Chondrocyte (in vitro differentiated cells): ENCODE data around the gene CFAP45. TPM values are rescaled to one million over a fixed set of nuclear protein-coding genes. Genes with fewer than 3 reads are reported as not detected.
A peak's percentile ranks its signal among the peaks of the same experiment; 100 is the strongest.

ENCODE experiments used
- DNase-seq: peaks from one replicate; pipeline ENCODE4 v3.0.0; 2021; ENCODE audit warnings: mixed read lengths, low spot score
- H3K27ac Mint-ChIP-seq: one replicate; pipeline ENCODE4 v1.8.0; 2021; ENCODE audit warnings: mild to moderate bottlenecking, moderate library complexity, mixed read lengths; ENCODE audit not compliant: unreplicated experiment
- H3K27me3 Mint-ChIP-seq: 2 replicates; pipeline ENCODE4 v1.8.0; 2021; ENCODE audit warnings: low read depth, mixed read lengths
- H3K36me3 Mint-ChIP-seq: 2 replicates; pipeline ENCODE4 v1.8.0; 2021; ENCODE audit warnings: low read depth, mixed read lengths
- H3K4me1 Mint-ChIP-seq: 2 replicates; pipeline ENCODE4 v1.8.0; 2021; ENCODE audit warnings: low read depth, mild to moderate bottlenecking, mixed read lengths
- H3K4me3 Mint-ChIP-seq: one replicate; pipeline ENCODE4 v1.8.0; 2021; ENCODE audit warnings: mild to moderate bottlenecking, moderate library complexity, mixed read lengths; ENCODE audit not compliant: unreplicated experiment
- H3K9me3 Mint-ChIP-seq: 2 replicates; pipeline ENCODE4 v1.8.0; 2021; ENCODE audit warnings: low read depth, mixed read lengths
- CTCF ChIP-seq: fragments of 200-600 bp; sonication (generic); IDR thresholded peaks from 2 replicates; pipeline ENCODE4 v1.5.0; 2021; ENCODE audit warnings: antibody characterized with exemption, mild to moderate bottlenecking, moderate library complexity
- total RNA-seq: library from RNA; stranded (reverse); gene quantifications from 3 replicates; pipeline ENCODE4 v1.2.1, GENCODE V29; 2021

The CFAP45 gene
- total RNA-seq, 1 donor from 2014 or later: 0.37 TPM

GRCh38 chr1:159829822-159830465 is 70.0 kb downstream of the CFAP45 start:
- H3K4me1 Mint-ChIP-seq: peaks cover 23% of the 10 kb centered on the region
- no peak for DNase-seq
- no peak for TF ChIP-seq CTCF
- no peak overlapping the region for H3K4me3 Mint-ChIP-seq
- no peaks in the 10 kb centered on the region for H3K36me3 Mint-ChIP-seq
- no peaks in the 10 kb centered on the region for H3K27me3 Mint-ChIP-seq
- no peaks in the 10 kb centered on the region for H3K9me3 Mint-ChIP-seq
- peak overlapping the region; percentile 45 for H3K27ac Mint-ChIP-seq

- Mint-ChIP-seq H3K4me1 (peaks cover 23% of the 10 kb centered on the region), H3K9me3 (no peaks in the 10 kb centered on the region), H3K36me3 (no peaks in the 10 kb centered on the region), H3K27ac (no peak overlapping the region), H3K27me3 (no peaks in the 10 kb centered on the region), H3K4me3 (no peak overlapping the region)
- DNase-seq: no peak
- peak; percentile 63 for TF ChIP-seq CTCF
Observed at GRCh38 chr1:159829273-159829634, 70.7 kb downstream of the CFAP45 start.

GRCh38 chr1:159828581-159829272 is 71.2 kb downstream of the CFAP45 start:
- DNase-seq: no peak
- peaks cover 23% of the 10 kb centered on the region for H3K4me1 Mint-ChIP-seq
- no peaks in the 10 kb centered on the region for H3K36me3 Mint-ChIP-seq
- H3K27ac Mint-ChIP-seq: no peak overlapping the region
- H3K27me3 Mint-ChIP-seq: no peaks in the 10 kb centered on the region
- TF ChIP-seq CTCF: no peak
- H3K4me3 Mint-ChIP-seq: no peak overlapping the region
- H3K9me3 Mint-ChIP-seq: no peaks in the 10 kb centered on the region

- H3K4me3 Mint-ChIP-seq: no peak overlapping the region
- peaks cover 23% of the 10 kb centered on the region for H3K4me1 Mint-ChIP-seq
- no peaks in the 10 kb centered on the region for H3K9me3 Mint-ChIP-seq
- no peak for TF ChIP-seq CTCF
- DNase-seq: no peak
- no peak overlapping the region for H3K27ac Mint-ChIP-seq
- H3K36me3 Mint-ChIP-seq: no peaks in the 10 kb centered on the region
- peaks cover 5% of the 10 kb centered on the region for H3K27me3 Mint-ChIP-seq
Observed at GRCh38 chr1:159828176-159828575, 71.8 kb downstream of the CFAP45 start.

- Mint-ChIP-seq H3K27me3 (peaks cover 9% of the 10 kb centered on the region), H3K4me1 (peaks cover 23% of the 10 kb centered on the region), H3K36me3 (no peaks in the 10 kb centered on the region), H3K4me3 (no peak overlapping the region), H3K27ac (no peak overlapping the region), H3K9me3 (no peaks in the 10 kb centered on the region)
- no peak for DNase-seq
- TF ChIP-seq CTCF: no peak
Observed at GRCh38 chr1:159827549-159827948, 72.4 kb downstream of the CFAP45 start.
